HepG2 (cell line): ENCODE measurements around the gene OPRM1. TPM values are rescaled to one million over a fixed set of nuclear protein-coding genes. Genes with fewer than 3 reads are reported as not detected.

Experiments used
- BRCA1 ChIP-seq: sonication (generic); formaldehyde crosslinking; IDR thresholded peaks from 2 replicates; pipeline ENCODE4 v1.4.0; 2020; ENCODE audit warnings: missing genetic modification reagents
- DPF2 ChIP-seq: sonication (generic); formaldehyde crosslinking; IDR thresholded peaks from 2 replicates; pipeline ENCODE4 v1.4.0; 2020; ENCODE audit warnings: mild to moderate bottlenecking, low read depth, missing genetic modification reagents, borderline replicate concordance
- GATAD2A ChIP-seq: IDR thresholded peaks from 2 replicates; pipeline ENCODE4 v1.6.1; 2016
- KLF15 ChIP-seq: sonication (generic); formaldehyde crosslinking; IDR thresholded peaks from 2 replicates; pipeline ENCODE4 v1.8.1; 2023; ENCODE audit warnings: borderline replicate concordance, mild to moderate bottlenecking, inconsistent platforms, missing genetic modification reagents, mixed read lengths
- MTF1 ChIP-seq: sonication (generic); formaldehyde crosslinking; IDR thresholded peaks from 2 replicates; pipeline ENCODE4 v1.5.0; 2020; ENCODE audit warnings: missing genetic modification reagents
- NFE2L1 ChIP-seq: sonication (generic); formaldehyde crosslinking; IDR thresholded peaks from 2 replicates; pipeline ENCODE4 v1.4.0; 2020; ENCODE audit warnings: missing genetic modification reagents, mild to moderate bottlenecking, borderline replicate concordance
- PHF20 ChIP-seq: sonication (generic); formaldehyde crosslinking; IDR thresholded peaks from 2 replicates; pipeline ENCODE4 v1.5.0; 2020; ENCODE audit warnings: mild to moderate bottlenecking, missing genetic modification reagents
- POLR2AphosphoS2 ChIP-seq: IDR thresholded peaks from 2 replicates; pipeline ENCODE4 v1.6.1; 2011; ENCODE audit warnings: low read depth, low read length, improper control_type of control experiment
- RXRB ChIP-seq: IDR thresholded peaks from 2 replicates; pipeline ENCODE4 v1.6.1; 2016; ENCODE audit warnings: borderline replicate concordance, missing genetic modification reagents, missing compliant biosample characterization
- SNAI1 ChIP-seq: sonication (generic); formaldehyde crosslinking; IDR thresholded peaks from 2 replicates; pipeline ENCODE4 v1.5.0; 2020; ENCODE audit warnings: mild to moderate bottlenecking, missing genetic modification reagents, borderline replicate concordance
- SOX6 ChIP-seq, 2 experiments: fragments of 450-650 bp in 1 of 2; sonication (generic) in 1 of 2; formaldehyde crosslinking in 1 of 2; IDR thresholded peaks; 2 replicates each; pipeline versions ENCODE4 v1.4.0 to v1.6.1; 2017 to 2020; ENCODE audit warnings: antibody characterized with exemption in 1 of 2, mild to moderate bottlenecking in 1 of 2, missing genetic modification reagents in 1 of 2
- SRSF9 ChIP-seq: fragments of 200-400 bp; formaldehyde crosslinking; IDR thresholded peaks from 2 replicates; pipeline ENCODE4 v1.6.1; 2018; ENCODE audit warnings: borderline replicate concordance, mild to moderate bottlenecking, low read depth, low read length; ENCODE audit not compliant: insufficient read depth, poor library complexity, severe bottlenecking
- SRY ChIP-seq: sonication (generic); formaldehyde crosslinking; IDR thresholded peaks from 2 replicates; pipeline ENCODE4 v1.8.0; 2022; ENCODE audit warnings: mild to moderate bottlenecking, missing genetic modification reagents
- TGIF2 ChIP-seq: IDR thresholded peaks from 2 replicates; pipeline ENCODE4 v1.6.1; 2016; ENCODE audit warnings: control low read depth, missing compliant biosample characterization
- ZBTB2 ChIP-seq: sonication (generic); formaldehyde crosslinking; IDR thresholded peaks from 2 replicates; pipeline ENCODE4 v1.8.0; 2022; ENCODE audit warnings: low read depth, missing genetic modification reagents
- ZBTB26 ChIP-seq: IDR thresholded peaks from 2 replicates; pipeline ENCODE4 v1.6.1; 2016; ENCODE audit warnings: missing compliant biosample characterization, missing genetic modification reagents, borderline replicate concordance
- ZNF232 ChIP-seq: sonication (generic); formaldehyde crosslinking; IDR thresholded peaks from 2 replicates; pipeline ENCODE4 v1.4.0; 2020; ENCODE audit warnings: missing genetic modification reagents, borderline replicate concordance
- ZNF292 ChIP-seq: sonication (generic); formaldehyde crosslinking; IDR thresholded peaks from 2 replicates; pipeline ENCODE4 v1.8.1; 2022; ENCODE audit warnings: mild to moderate bottlenecking, low read depth, missing genetic modification reagents, borderline replicate concordance
- ZNF367 ChIP-seq: sonication (generic); formaldehyde crosslinking; IDR thresholded peaks from 2 replicates; pipeline ENCODE4 v1.4.0; 2020; ENCODE audit warnings: missing genetic modification reagents, borderline replicate concordance
- ZNF468 ChIP-seq: sonication (generic); formaldehyde crosslinking; IDR thresholded peaks from 2 replicates; pipeline ENCODE4 v1.8.0; 2022; ENCODE audit warnings: mild to moderate bottlenecking, moderate library complexity, missing genetic modification reagents
- ZNF546 ChIP-seq: sonication (generic); formaldehyde crosslinking; conservative IDR thresholded peaks from 2 replicates; pipeline ENCODE4 v1.8.1; 2023; ENCODE audit warnings: mild to moderate bottlenecking, missing genetic modification reagents
- ZNF577 ChIP-seq: sonication (generic); formaldehyde crosslinking; IDR thresholded peaks from 2 replicates; pipeline ENCODE4 v1.4.0; 2020; ENCODE audit warnings: mild to moderate bottlenecking, low read depth, missing genetic modification reagents, borderline replicate concordance
- ZNF709 ChIP-seq: sonication (generic); formaldehyde crosslinking; IDR thresholded peaks from 2 replicates; pipeline ENCODE4 v1.5.0; 2020; ENCODE audit warnings: mild to moderate bottlenecking, missing genetic modification reagents
- ZNF720 ChIP-seq: sonication (generic); formaldehyde crosslinking; IDR thresholded peaks from 2 replicates; pipeline ENCODE4 v1.4.0; 2020; ENCODE audit warnings: missing genetic modification reagents
- ZNF879 ChIP-seq: sonication (generic); formaldehyde crosslinking; IDR thresholded peaks from 2 replicates; pipeline ENCODE4 v1.8.1; 2023; ENCODE audit warnings: missing genetic modification reagents
- ZNF891 ChIP-seq: sonication (generic); formaldehyde crosslinking; IDR thresholded peaks from 2 replicates; pipeline ENCODE4 v1.5.0; 2020; ENCODE audit warnings: mild to moderate bottlenecking, missing genetic modification reagents
- ZSCAN20 ChIP-seq: sonication (generic); formaldehyde crosslinking; IDR thresholded peaks from 2 replicates; pipeline ENCODE4 v1.4.0; 2020; ENCODE audit warnings: missing genetic modification reagents, mild to moderate bottlenecking, borderline replicate concordance
- ZSCAN31 ChIP-seq: sonication (generic); formaldehyde crosslinking; IDR thresholded peaks from 2 replicates; pipeline ENCODE4 v1.5.0; 2020; ENCODE audit warnings: low read depth, mild to moderate bottlenecking, missing genetic modification reagents
- polyA plus RNA-seq, 8 experiments: library from polyadenylated mRNA; depleted of rRNA in 3 of 8; stranded (reverse) in 7 of 8; unstranded in 1 of 8; fragments of >200 nt; fragmentation: Illumina TruSeq in 4 of 8; extraction: Trizol in 4 of 8; gene quantifications; 2 replicates each; pipeline versions ENCODE4 v1.2.1 to v1.2.3, GENCODE V29; 2011 to 2016; ENCODE audit warnings: low read depth in 4 of 8, missing spikeins in 1 of 8, mixed read lengths in 1 of 8; ENCODE audit not compliant: insufficient read depth in 1 of 8
- total RNA-seq, 5 experiments: library from RNA; depleted of rRNA; stranded (reverse); fragments of >200 nt; fragmentation: Illumina TruSeq; extraction: Trizol; gene quantifications; 2 replicates each; pipeline ENCODE4 v1.2.3, GENCODE V29; 2016; ENCODE audit warnings: low read depth in 1 of 5

Gene OPRM1
- total and polyA plus RNA-seq, 2 of the 13 experiments (the other 11 are each of a cell fraction or from before 2014, with no cell fraction given): not detected

GRCh38 chr6:154039231-154039842 lies at the start of gene OPRM1 (continued):
- TF ChIP-seq SRSF9: no peak
- TF ChIP-seq ZSCAN20 (CRISPR knock-in tag): 0 out of 2 replicates have a peak, but pooled peaks have one; percentile 57
- no peak for TF ChIP-seq NFE2L1 (CRISPR knock-in tag)
- TF ChIP-seq BRCA1 (CRISPR knock-in tag): peak; percentile 79; the same call in 1 of the 2 replicates
- 0 out of 2 replicates have a peak, but pooled peaks have one; percentile 48 for TF ChIP-seq ZNF546 (CRISPR knock-in tag)
- no peak for TF ChIP-seq SNAI1 (CRISPR knock-in tag)
- TF ChIP-seq ZNF292 (CRISPR knock-in tag): no peak
- peak; percentile 78; the same call in 1 of the 2 replicates for TF ChIP-seq ZNF367 (CRISPR knock-in tag)
- TF ChIP-seq PHF20 (CRISPR knock-in tag): no peak
- TF ChIP-seq ZNF232 (CRISPR knock-in tag): peak; percentile 97
- TF ChIP-seq TGIF2: peak; percentile 69; the same call in 1 of the 2 replicates
- 0 out of 2 replicates have a peak, but pooled peaks have one; percentile 55 for TF ChIP-seq ZNF468 (CRISPR knock-in tag)
- no peak for TF ChIP-seq MTF1 (CRISPR knock-in tag)
- peak; percentile 30; the same call in 1 of the 2 replicates for TF ChIP-seq ZSCAN31 (CRISPR knock-in tag)
- TF ChIP-seq ZNF709 (CRISPR knock-in tag): peak; percentile 82; the same call in 1 of the 2 replicates
- TF ChIP-seq SRY (CRISPR knock-in tag): peak; percentile 92; the same call in 1 of the 2 replicates
- TF ChIP-seq GATAD2A: no peak
- TF ChIP-seq ZBTB2 (CRISPR knock-in tag): peak; percentile 73; the same call in 1 of the 2 replicates
- no peak for TF ChIP-seq SOX6 (IDR thresholded peaks at IDR 0.05)
- no peak for TF ChIP-seq SOX6 (CRISPR knock-in tag; IDR thresholded peaks at IDR 0.05)
- peak; percentile 81; the same call in 1 of the 2 replicates for TF ChIP-seq ZNF720 (CRISPR knock-in tag)
- 0 out of 2 replicates have a peak, but pooled peaks have one; percentile 76 for TF ChIP-seq ZBTB26 (CRISPR knock-in tag)
- TF ChIP-seq ZNF879 (CRISPR knock-in tag): 0 out of 2 replicates have a peak, but pooled peaks have one; percentile 58
- no peak for TF ChIP-seq POLR2AphosphoS2
- 0 out of 2 replicates have a peak, but pooled peaks have one; percentile 62 for TF ChIP-seq KLF15 (CRISPR knock-in tag)
- TF ChIP-seq ZNF891 (CRISPR knock-in tag): peak; percentile 81; the same call in 1 of the 2 replicates
- TF ChIP-seq DPF2 (CRISPR knock-in tag): no peak
- peak; percentile 41; the same call in 1 of the 2 replicates for TF ChIP-seq RXRB
- TF ChIP-seq ZNF577: no peak
